GM18858 (cell line): ENCODE results near the gene MED27.

Experiments used
- ATAC-seq: cut with Tn5 transposase; IDR thresholded peaks from one replicate; pipeline ENCODE4 v1.9.1; 2021; ENCODE audit not compliant: unreplicated experiment

MED27 gene

DNA sequence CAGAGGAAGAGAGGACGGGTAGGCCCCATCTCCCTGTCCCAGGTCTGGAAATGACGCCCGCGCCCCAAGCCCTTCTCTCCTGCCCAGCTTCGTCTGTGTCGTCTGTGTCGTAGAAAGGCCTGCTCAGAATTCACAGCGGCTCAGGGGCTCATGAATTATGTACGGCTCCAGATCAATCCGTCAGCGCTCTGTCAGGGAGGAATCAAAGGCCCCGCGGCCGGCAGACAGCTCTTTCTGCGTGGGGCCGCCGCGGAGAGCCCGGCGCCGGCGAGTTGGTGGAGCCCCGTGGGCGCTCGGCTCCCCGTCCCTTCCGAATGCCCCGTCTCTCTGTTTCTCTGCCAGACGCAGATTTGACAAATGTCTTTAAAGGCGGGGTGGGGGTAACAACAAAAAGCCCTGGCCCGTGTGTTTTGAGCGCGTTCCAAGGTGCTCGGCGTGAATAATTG, 255.9 kb downstream of the MED27 start:
- no peak for ATAC-seq

DNA sequence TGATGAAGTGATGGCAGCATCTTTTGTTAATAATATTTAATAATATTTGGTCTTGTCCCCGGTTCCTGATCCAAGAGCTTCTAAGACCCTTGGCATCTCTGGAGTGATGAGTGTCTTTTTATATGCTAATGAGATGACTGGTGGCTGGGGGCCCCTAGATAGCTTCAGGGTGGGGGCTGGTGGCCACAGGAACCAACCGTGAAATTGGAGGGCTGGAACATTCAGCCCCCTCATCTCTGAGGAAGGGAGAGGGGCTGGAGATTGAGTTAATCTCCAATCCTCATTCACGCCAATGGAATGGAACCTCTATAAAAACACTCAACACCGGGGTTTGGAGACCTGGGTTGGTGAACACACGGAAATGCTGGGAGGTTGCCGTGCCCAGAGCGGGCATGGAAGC, 261.6 kb downstream of the MED27 start:
- ATAC-seq: no peak

DNA sequence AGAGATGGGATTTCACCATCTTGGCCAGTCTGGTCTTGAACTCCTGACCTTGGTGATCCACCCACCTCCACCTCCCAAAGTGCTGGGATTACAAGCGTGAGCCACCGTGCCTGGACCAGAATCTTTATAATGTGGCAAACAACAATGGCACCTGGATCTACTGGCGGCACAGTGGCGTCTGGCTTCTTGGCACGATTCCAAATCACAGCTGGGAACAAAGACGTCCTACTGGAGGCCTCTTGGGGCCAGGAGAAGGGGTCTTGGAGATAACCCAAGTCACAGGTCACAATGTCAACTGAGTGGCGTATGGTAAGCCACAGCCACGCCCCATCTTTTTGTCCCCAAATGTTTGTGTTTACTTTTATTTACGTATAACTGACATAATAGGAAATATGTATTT, 262.0 kb downstream of the MED27 start:
- ATAC-seq: no peak

DNA sequence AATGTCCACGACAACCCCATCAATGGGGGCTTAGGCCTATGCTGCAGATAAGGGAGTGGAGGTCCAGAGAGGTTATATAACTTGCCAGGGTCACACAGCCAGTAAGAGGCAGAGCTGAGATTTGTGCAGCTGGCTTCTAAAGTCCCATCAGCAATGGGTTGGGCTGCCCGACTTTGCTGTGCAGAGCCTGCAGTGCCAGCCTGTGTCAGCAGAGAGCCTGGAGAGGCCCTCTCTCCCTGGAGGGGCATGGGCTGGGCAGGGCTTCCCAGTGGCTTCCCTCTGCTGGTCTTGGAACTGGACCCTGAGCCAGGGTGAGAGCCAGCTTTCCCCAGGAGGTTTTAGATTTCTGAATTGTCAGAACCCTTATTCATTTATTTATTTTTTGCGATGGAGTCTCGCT, 262.6 kb downstream of the MED27 start:
- ATAC-seq: no peak

DNA sequence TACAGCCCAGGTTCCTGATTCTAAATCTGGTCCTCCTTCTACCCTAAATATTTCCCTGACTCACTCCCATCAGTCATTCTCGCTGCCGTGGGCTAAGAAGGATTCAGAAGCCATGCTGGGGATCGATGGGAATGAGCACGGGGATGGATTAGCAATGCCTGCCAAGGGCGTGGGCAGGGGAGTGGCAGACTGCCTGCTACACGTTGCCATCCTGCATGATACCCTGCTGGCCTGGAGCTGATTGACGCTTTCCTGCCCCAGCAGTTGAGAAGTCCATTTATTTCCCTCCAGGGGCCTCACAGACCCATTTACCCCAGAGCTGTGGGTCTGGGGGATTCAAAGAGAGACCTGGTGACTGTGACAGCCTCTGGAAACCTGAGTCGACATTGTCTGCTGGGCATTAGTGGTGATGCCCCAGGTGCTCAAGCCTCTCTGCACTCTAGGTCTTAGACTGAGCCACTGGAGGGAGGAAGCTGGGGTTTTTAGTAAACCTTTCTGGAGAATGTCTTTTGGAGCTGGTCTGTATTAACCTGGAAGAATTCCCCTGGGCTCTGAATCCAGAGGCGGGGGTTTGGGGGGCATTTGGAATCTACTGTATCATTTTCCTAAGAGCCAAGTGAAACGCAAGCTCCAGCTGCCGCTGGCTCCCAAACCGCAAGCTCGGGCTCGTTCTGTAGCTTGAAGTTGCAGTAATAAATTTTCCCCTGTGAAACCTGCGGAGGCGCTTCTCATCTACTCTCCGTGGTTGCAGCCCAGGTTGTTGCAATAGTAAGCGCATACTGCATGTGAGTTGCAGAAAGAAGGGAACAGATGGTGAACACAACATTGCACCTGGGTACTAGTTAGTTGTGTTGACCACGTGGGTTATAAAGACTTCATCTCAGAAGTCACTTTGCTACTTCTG, 263.4 kb downstream of the MED27 start:
- ATAC-seq: no peak

- no peak for ATAC-seq
These were observed 265.0 kb downstream of the MED27 start for GRCh38 chr9:131814707-131815106.

DNA sequence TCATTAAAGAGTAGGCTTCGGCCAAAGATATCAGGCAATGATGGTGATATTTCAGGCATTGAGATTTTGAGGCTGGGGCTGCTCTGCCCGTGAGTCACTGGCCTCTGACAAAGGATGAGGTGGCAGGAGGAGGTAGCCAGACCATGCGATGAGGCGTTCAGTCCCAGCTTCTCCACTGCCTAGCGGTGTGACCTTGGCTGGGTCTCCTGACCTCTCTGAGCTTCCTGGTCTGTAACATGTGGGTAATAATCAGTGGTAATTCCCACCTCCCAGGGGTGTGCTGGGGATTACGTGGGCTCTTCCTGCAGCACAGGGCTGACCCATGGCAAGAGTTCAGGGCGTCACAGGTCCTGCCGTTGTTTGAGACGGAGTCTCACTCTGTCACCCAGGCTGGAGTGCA, 266.6 kb downstream of the MED27 start:
- ATAC-seq: no peak

- no peak for ATAC-seq
These were observed 267.4 kb downstream of the MED27 start for GRCh38 chr9:131812116-131812790.

GRCh38 chr9:131811405-131811804, 268.3 kb downstream of the MED27 start:
- no peak for ATAC-seq

DNA sequence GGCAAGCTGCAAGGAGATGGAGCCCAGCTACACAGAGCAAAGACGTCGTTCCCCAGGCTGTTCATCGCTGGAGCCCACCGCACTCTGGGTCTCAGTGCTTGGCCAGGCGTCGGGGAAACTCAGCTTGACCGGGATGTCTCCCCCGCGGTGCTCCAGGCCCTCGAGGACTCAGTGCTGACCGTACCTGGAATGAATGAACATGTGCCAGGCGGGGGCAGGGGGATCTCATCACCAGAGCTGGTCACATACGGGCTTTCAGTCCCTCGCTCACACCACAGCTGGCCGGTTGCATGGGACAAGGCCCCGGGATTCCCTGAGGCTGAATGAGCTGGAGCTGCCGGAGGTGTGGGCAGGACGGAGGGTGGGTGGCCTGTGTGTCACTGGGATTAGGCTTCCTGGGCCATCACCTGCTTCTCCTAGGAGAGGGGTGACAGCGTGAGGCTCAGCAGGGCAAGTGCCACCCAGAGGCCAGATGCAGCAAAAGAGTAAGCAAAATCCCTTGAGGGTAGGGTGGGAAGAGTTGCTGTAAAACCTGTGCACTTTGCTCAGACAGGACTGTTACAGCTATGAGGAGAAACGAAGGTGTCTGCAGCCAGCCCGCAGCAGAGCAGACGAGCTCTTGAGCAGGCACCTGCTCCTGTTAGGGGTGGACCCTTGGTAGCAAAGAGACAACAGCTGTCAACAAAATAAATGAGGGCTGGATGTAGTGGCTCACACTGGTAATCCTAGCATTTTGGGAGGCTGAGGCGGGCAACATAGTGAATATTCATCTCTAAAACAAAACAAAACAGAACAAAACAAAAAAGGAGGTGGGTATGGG, 269.1 kb downstream of the MED27 start:
- ATAC-seq: no peak
